SKM-1 (cell line): ENCODE results near the gene TRNT1.

ENCODE experiments used
- DNase-seq: peaks from one replicate; lab custom pipeline; 2025; ENCODE audit not compliant: unreplicated experiment; lab: John Stamatoyannopoulos, UW

The TRNT1 gene

GRCh38 chr3:3177861-3178497, 51.2 kb downstream of the TRNT1 start:
- no peak for DNase-seq

- DNase-seq = no peak
Observed at GRCh38 chr3:3178498-3179328, 52.0 kb downstream of the TRNT1 start.

- peak; percentile 70 for DNase-seq
Observed at GRCh38 chr3:3179407-3180094, 52.8 kb downstream of the TRNT1 start, which contains the start of gene CRBN. Gene CRBN (minus strand): TSS chr3:3179691. CDS start chr3:3179687, 4 bp downstream.

GRCh38 chr3:3180456-3180855, 53.7 kb downstream of the TRNT1 start:
- DNase-seq = no peak

- no peak for DNase-seq
Observed at GRCh38 chr3:3184876-3185275, 58.1 kb downstream of the TRNT1 start.

- no peak for DNase-seq
Observed at GRCh38 chr3:3189102-3189727, 62.5 kb downstream of the TRNT1 start.

- DNase-seq = no peak
Observed at GRCh38 chr3:3189961-3190360, 63.2 kb downstream of the TRNT1 start.

- no peak for DNase-seq
Observed at GRCh38 chr3:3191675-3192285, 65.0 kb downstream of the TRNT1 start.

GRCh38 chr3:3192286-3192675, 65.5 kb downstream of the TRNT1 start:
- DNase-seq = no peak

GRCh38 chr3:3194861-3195260, 68.1 kb downstream of the TRNT1 start:
- DNase-seq = no peak

- DNase-seq = peak; percentile 8
Observed at GRCh38 chr3:3196148-3196861, 69.6 kb downstream of the TRNT1 start.
